T-helper 1 cell treated with Interleukin-12 subunit alpha and Interleukin-12 subunit beta and Interleukin-4 antibody, amounts not matched to agents 30 ng/mL and 1 ng/mL, for 36 hours (primary cell): ENCODE results near the gene CIITA. TPM values are rescaled to one million over a fixed set of nuclear protein-coding genes. Genes with fewer than 3 reads are reported as not detected.
"Not testable (repeated sequence)": the region's sequence is repeated elsewhere in the genome, so short reads cannot be mapped to it uniquely, and the experiment has no call there.

Source experiments
- intact Hi-C: fragments of 100-400 bp; cut with micrococcal nuclease; formaldehyde crosslinking; loops from one replicate; pipeline ENCODE4 v1.15.1; 2024
- total RNA-seq: library from RNA; stranded (reverse); gene quantifications from 2 replicates; pipeline ENCODE4 v1.2.3, GENCODE V29; 2022

The CIITA gene
- total RNA-seq, 1 donor from 2014 or later = 67.8 TPM

GRCh38 chr16:10907757-10908045 is 30.7 kb downstream of the CIITA start:
- intact Hi-C loops = no loop called here

GRCh38 chr16:10911267-10911666 is 34.3 kb downstream of the CIITA start:
- intact Hi-C loops = loop anchor here (10.0 kb wide), 1 partner anchor 76 kb away; no protein-coding TSS in a partner anchor

- intact Hi-C loops = loop anchor here (10.0 kb wide), 1 partner anchor 82 kb away; no protein-coding TSS in a partner anchor
These were observed 39.5 kb downstream of the CIITA start for GRCh38 chr16:10916534-10916933.

GRCh38 chr16:10918294-10919002 is 41.4 kb downstream of the CIITA start:
- intact Hi-C loops = loop anchor here (1.0 to 10.0 kb wide), 7 partner anchors 41 to 404 kb away; partner anchors contain the start of gene CIITA

- intact Hi-C loops = loop anchor here (2.0 to 10.0 kb wide), 2 partner anchors 84 to 174 kb away; no protein-coding TSS in a partner anchor
These were observed 42.0 kb downstream of the CIITA start for GRCh38 chr16:10919003-10919351.

- intact Hi-C loops = no loop called here
These were observed 43.9 kb downstream of the CIITA start for GRCh38 chr16:10920726-10921427.

- intact Hi-C loops = no loop called here
These were observed 44.7 kb downstream of the CIITA start for GRCh38 chr16:10921536-10922327.

GRCh38 chr16:10922328-10923145 is 45.5 kb downstream of the CIITA start:
- intact Hi-C loops = no loop called here

- intact Hi-C loops = no loop called here
These were observed 46.2 kb downstream of the CIITA start for GRCh38 chr16:10923146-10923649.

GRCh38 chr16:10923650-10924214 is 46.7 kb downstream of the CIITA start:
- intact Hi-C loops = no loop called here

- intact Hi-C loops = not testable (repeated sequence)
These were observed 48.3 kb downstream of the CIITA start for GRCh38 chr16:10925285-10925684.

- intact Hi-C loops = no loop called here
These were observed 49.1 kb downstream of the CIITA start for GRCh38 chr16:10926094-10926493.

- intact Hi-C loops = no loop called here
These were observed 49.9 kb downstream of the CIITA start for GRCh38 chr16:10926867-10927266.

- intact Hi-C loops = no loop called here
These were observed 50.6 kb downstream of the CIITA start for GRCh38 chr16:10927497-10928112.

GRCh38 chr16:10929097-10929496 is 52.1 kb downstream of the CIITA start:
- intact Hi-C loops = not testable (repeated sequence)

GRCh38 chr16:10929853-10930754 is 53.1 kb downstream of the CIITA start:
- intact Hi-C loops = no loop called here

GRCh38 chr16:10930755-10931093 is 53.7 kb downstream of the CIITA start:
- intact Hi-C loops = no loop called here

- intact Hi-C loops = no loop called here
These were observed 54.1 kb downstream of the CIITA start for GRCh38 chr16:10931134-10931533.

GRCh38 chr16:10931977-10932632 is 55.1 kb downstream of the CIITA start:
- intact Hi-C loops = no loop called here
